Neural progenitor cell (in vitro differentiated cells): ENCODE results near the gene SOST. TPM values are rescaled to one million over a fixed set of nuclear protein-coding genes. Genes with fewer than 3 reads are reported as not detected.

ENCODE experiments used
- DNase-seq: peaks from one replicate; pipeline ENCODE4 v3.0.0-alpha.2; 2016; ENCODE audit warnings: low spot score
- H2AFZ ChIP-seq: fragments of 200-600 bp; sonication (generic); replicated peaks from 2 replicates; pipeline ENCODE4 v1.6.1; 2016; ENCODE audit warnings: antibody characterized with exemption
- H3F3A ChIP-seq: fragments of 200-600 bp; sonication (generic); 2 replicates; pipeline ENCODE4 v1.6.1; 2016; ENCODE audit warnings: antibody characterized with exemption, low read depth
- H3K27ac ChIP-seq: fragments of 200-600 bp; sonication (generic); 2 replicates; pipeline ENCODE4 v1.5.1; 2016; ENCODE audit warnings: mild to moderate bottlenecking
- H3K27me3 ChIP-seq: fragments of 200-600 bp; sonication (generic); 2 replicates; pipeline ENCODE4 v1.6.1; 2016; ENCODE audit warnings: mild to moderate bottlenecking, moderate library complexity
- H3K36me3 ChIP-seq: fragments of 200-600 bp; sonication (generic); 2 replicates; pipeline ENCODE4 v1.5.1; 2016
- H3K4me1 ChIP-seq: fragments of 200-600 bp; sonication (generic); 2 replicates; pipeline ENCODE4 v1.6.1; 2016; ENCODE audit warnings: mixed run types
- H3K4me2 ChIP-seq: fragments of 200-600 bp; sonication (generic); 2 replicates; pipeline ENCODE4 v1.6.1; 2016
- H3K4me3 ChIP-seq: fragments of 200-600 bp; sonication (generic); 2 replicates; pipeline ENCODE4 v1.5.1; 2016
- H3K79me2 ChIP-seq: fragments of 200-600 bp; sonication (generic); 2 replicates; pipeline ENCODE4 v1.6.1; 2016; ENCODE audit warnings: low read depth
- H3K9ac ChIP-seq: fragments of 200-600 bp; sonication (generic); 2 replicates; pipeline ENCODE4 v1.6.1; 2016
- H3K9me3 ChIP-seq: fragments of 200-600 bp; sonication (generic); 2 replicates; pipeline ENCODE4 v1.5.1; 2016; ENCODE audit warnings: low read depth
- H4K20me1 ChIP-seq: fragments of 200-600 bp; sonication (generic); 2 replicates; pipeline ENCODE4 v1.6.1; 2016; ENCODE audit warnings: low read depth
- H3K27ac Mint-ChIP-seq: 3 replicates; pipeline ENCODE4 v1.8.0; 2021; ENCODE audit warnings: mixed read lengths
- H3K27me3 Mint-ChIP-seq: 2 replicates; pipeline ENCODE4 v1.8.0; 2022; ENCODE audit warnings: low read depth, mild to moderate bottlenecking, inconsistent platforms, moderate library complexity, mixed read lengths; ENCODE audit not compliant: insufficient read depth
- H3K36me3 Mint-ChIP-seq: 3 replicates; pipeline ENCODE4 v1.8.0; 2021; ENCODE audit warnings: mixed read lengths
- H3K4me1 Mint-ChIP-seq: 3 replicates; pipeline ENCODE4 v1.8.0; 2021; ENCODE audit warnings: mixed read lengths
- H3K4me3 Mint-ChIP-seq: 3 replicates; pipeline ENCODE4 v1.8.0; 2021; ENCODE audit warnings: mild to moderate bottlenecking, moderate library complexity, mixed read lengths
- H3K9me3 Mint-ChIP-seq: 3 replicates; pipeline ENCODE4 v1.8.0; 2020; ENCODE audit warnings: mixed read lengths
- CTCF ChIP-seq: fragments of 200-600 bp; sonication (generic); IDR thresholded peaks from 2 replicates; pipeline ENCODE4 v1.5.1; 2017; ENCODE audit warnings: antibody characterized with exemption, mild to moderate bottlenecking
- EZH2 ChIP-seq: fragments of 200-600 bp; sonication (generic); IDR thresholded peaks from 2 replicates; pipeline ENCODE4 v1.6.1; 2017; ENCODE audit warnings: antibody characterized with exemption, mild to moderate bottlenecking, moderate library complexity
- EZH2phosphoT487 ChIP-seq: fragments of 200-600 bp; sonication (generic); IDR thresholded peaks from 2 replicates; pipeline ENCODE4 v1.6.1; 2017; ENCODE audit warnings: antibody characterized with exemption
- total RNA-seq: library from RNA; depleted of rRNA; stranded (reverse); fragments of >200 nt; gene quantifications from 2 replicates; pipeline ENCODE4 v1.2.3, GENCODE V29; 2015; ENCODE audit warnings: low replicate concordance

Gene SOST
- total RNA-seq, 1 donor from 2014 or later, result 0.06 TPM

DNA sequence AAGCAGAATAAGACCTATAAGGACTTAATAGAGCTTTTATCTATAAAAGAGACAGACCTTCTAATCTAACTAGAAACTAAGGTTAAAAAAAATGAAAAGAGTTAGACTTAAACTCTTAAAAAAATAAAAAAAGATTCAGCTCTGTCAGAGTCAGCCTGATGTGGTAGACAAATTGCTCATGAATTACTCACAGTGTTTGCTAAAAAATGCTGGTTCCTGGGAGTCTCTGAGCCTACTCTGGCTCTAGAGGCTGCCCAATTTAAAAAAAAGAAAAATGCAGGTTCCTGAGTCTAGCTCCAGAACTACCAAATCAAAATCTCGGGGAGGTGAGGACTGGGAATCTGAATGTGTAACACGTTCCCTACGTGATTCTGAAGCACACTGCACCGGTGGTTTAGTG lies 18.1 kb downstream of the SOST start:
- Histone ChIP-seq H2AFZ (no peak overlapping the region), H3K27ac (no peak overlapping the region), H3K4me2 (no peak overlapping the region), H3F3A (peaks cover 4% of the 10 kb centered on the region), H3K4me3 (no peak overlapping the region), H3K36me3 (no peaks in the 10 kb centered on the region), H3K4me1 (peaks cover 17% of the 10 kb centered on the region), H3K27me3 (no peaks in the 10 kb centered on the region), H3K9me3 (no peaks in the 10 kb centered on the region), H3K79me2 (no peaks in the 10 kb centered on the region), H4K20me1 (no peaks in the 10 kb centered on the region), H3K9ac (no peak overlapping the region)
- Mint-ChIP-seq H3K4me3 (no peak overlapping the region), H3K9me3 (no peaks in the 10 kb centered on the region), H3K27ac (no peak overlapping the region), H3K36me3 (no peaks in the 10 kb centered on the region), H3K4me1 (peaks cover 31% of the 10 kb centered on the region), H3K27me3 (peaks cover 2% of the 10 kb centered on the region)
- TF ChIP-seq CTCF (no peak), EZH2 (no peak), EZH2phosphoT487 (no peak)
- no peak for DNase-seq

DNA sequence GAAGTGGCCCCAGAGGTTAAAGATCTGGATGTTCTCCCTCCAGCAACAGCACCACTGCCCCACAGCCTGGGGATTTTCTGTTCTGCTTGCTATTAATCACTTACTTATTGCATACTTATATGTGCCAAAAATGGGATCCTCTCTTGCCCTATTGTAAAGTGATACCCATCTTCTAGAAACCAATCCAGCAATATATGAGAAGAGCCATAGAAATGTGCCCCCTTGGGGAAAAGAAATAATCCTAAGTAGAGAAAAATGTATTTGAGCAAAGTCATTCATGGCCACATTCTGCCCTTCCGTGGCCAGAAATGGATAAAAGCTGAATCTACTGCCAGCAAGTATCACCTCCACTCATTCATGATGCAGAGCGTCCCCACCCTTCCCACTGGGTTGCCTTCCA lies 20.9 kb downstream of the SOST start:
- H3K4me3 Mint-ChIP-seq, result no peak overlapping the region
- no peak overlapping the region for H3K4me2 ChIP-seq
- no peaks in the 10 kb centered on the region for H3F3A ChIP-seq
- H3K27ac ChIP-seq, result no peak overlapping the region
- no peaks in the 10 kb centered on the region for H3K27me3 ChIP-seq
- H2AFZ ChIP-seq, result no peak overlapping the region
- peaks cover 5% of the 10 kb centered on the region for H3K9me3 Mint-ChIP-seq
- H3K36me3 Mint-ChIP-seq, result no peaks in the 10 kb centered on the region
- no peak overlapping the region for H3K9ac ChIP-seq
- no peaks in the 10 kb centered on the region for H3K36me3 ChIP-seq
- H3K27me3 Mint-ChIP-seq, result peaks cover 4% of the 10 kb centered on the region
- no peaks in the 10 kb centered on the region for H3K79me2 ChIP-seq
- H3K27ac Mint-ChIP-seq, result no peak overlapping the region
- no peak overlapping the region for H3K4me3 ChIP-seq
- peaks cover 12% of the 10 kb centered on the region for H3K4me1 Mint-ChIP-seq
- no peak for TF ChIP-seq CTCF
- TF ChIP-seq EZH2, result no peak
- TF ChIP-seq EZH2phosphoT487, result no peak
- no peak for DNase-seq
- H3K9me3 ChIP-seq, result no peaks in the 10 kb centered on the region
- no peaks in the 10 kb centered on the region for H4K20me1 ChIP-seq
- peaks cover 4% of the 10 kb centered on the region for H3K4me1 ChIP-seq

DNA sequence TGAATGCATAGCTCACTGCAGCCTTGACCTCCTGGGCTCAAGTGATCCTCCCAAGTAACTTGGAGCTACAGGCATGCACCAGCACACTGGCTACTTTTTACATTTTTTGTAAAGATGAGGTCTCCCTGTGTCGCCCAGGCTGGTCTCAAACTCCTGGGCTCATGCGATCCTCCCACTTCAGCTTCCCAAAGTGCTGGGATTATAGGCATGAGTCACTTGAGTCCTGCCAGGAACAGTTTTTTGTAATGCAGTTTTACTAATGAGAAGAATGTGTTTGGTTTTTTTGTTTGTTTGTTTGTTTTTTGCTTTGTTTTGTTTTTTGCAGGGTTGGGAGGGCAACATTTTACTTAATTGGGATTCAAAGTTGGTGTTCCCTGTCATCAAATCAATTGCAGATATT lies 22.2 kb downstream of the SOST start:
- H3K27ac ChIP-seq, result no peak overlapping the region
- H3K4me2 ChIP-seq, result no peak overlapping the region
- no peaks in the 10 kb centered on the region for H3K9me3 ChIP-seq
- H3K4me1 ChIP-seq, result peaks cover 4% of the 10 kb centered on the region
- H3K27me3 ChIP-seq, result no peaks in the 10 kb centered on the region
- H3K4me1 Mint-ChIP-seq, result peaks cover 12% of the 10 kb centered on the region
- H3F3A ChIP-seq, result no peaks in the 10 kb centered on the region
- H3K4me3 Mint-ChIP-seq, result no peak overlapping the region
- no peak for TF ChIP-seq CTCF
- TF ChIP-seq EZH2phosphoT487, result no peak
- no peak for TF ChIP-seq EZH2
- no peak for DNase-seq
- no peaks in the 10 kb centered on the region for H3K79me2 ChIP-seq
- peaks cover 3% of the 10 kb centered on the region for H3K27me3 Mint-ChIP-seq
- no peak overlapping the region for H3K27ac Mint-ChIP-seq
- H4K20me1 ChIP-seq, result no peaks in the 10 kb centered on the region
- H3K4me3 ChIP-seq, result no peak overlapping the region
- H3K36me3 Mint-ChIP-seq, result no peaks in the 10 kb centered on the region
- no peak overlapping the region for H3K9ac ChIP-seq
- H3K36me3 ChIP-seq, result no peaks in the 10 kb centered on the region
- peaks cover 5% of the 10 kb centered on the region for H3K9me3 Mint-ChIP-seq
- H2AFZ ChIP-seq, result no peak overlapping the region

GRCh38 chr17:43734376-43734775 lies 24.2 kb downstream of the SOST start:
- Histone ChIP-seq H3K9ac (no peak overlapping the region), H3K4me3 (no peak overlapping the region), H2AFZ (no peak overlapping the region), H3K4me2 (no peak overlapping the region), H3F3A (no peaks in the 10 kb centered on the region), H3K27me3 (no peaks in the 10 kb centered on the region), H3K27ac (no peak overlapping the region), H3K36me3 (no peaks in the 10 kb centered on the region), H3K79me2 (no peaks in the 10 kb centered on the region), H4K20me1 (no peaks in the 10 kb centered on the region), H3K9me3 (no peaks in the 10 kb centered on the region), H3K4me1 (peaks cover 4% of the 10 kb centered on the region)
- peaks cover 7% of the 10 kb centered on the region for H3K9me3 Mint-ChIP-seq
- H3K4me3 Mint-ChIP-seq, result no peak overlapping the region
- no peaks in the 10 kb centered on the region for H3K36me3 Mint-ChIP-seq
- H3K4me1 Mint-ChIP-seq, result peaks cover 12% of the 10 kb centered on the region
- no peak overlapping the region for H3K27ac Mint-ChIP-seq
- DNase-seq, result no peak
- TF ChIP-seq EZH2phosphoT487 (no peak), CTCF (no peak), EZH2 (no peak)
- H3K27me3 Mint-ChIP-seq, result peaks cover 6% of the 10 kb centered on the region
